Measurements from ENCODE around the gene NDEL1.

DNA sequence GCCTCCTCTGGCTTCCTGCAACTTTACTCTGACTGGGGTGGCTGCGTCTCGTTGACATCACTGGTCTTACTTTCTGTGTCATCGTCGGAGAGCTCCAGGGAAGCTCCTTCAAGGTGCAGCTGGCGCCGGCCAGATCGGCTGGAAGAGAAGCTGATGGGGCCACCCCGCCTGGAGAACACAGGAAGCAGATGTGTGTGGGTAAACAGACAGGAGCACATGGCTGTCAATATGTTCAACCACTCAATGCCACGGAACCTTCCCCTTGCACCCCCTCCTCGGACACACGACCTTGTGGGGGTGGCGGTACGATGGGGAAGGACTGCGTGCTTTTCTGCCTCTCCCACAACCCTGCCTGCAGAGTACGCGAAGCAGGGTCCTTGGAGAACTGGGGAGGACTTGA, 40.1 kb downstream of the NDEL1 start:
- TF ChIP-seq CTCF (IDR thresholded peaks at IDR 0.05; ENCODE audit: borderline replicate concordance, extremely low read depth, low read length, poor library complexity, severe bottlenecking) (no peak), EZH2 (IDR thresholded peaks at IDR 0.05; ENCODE audit: borderline replicate concordance, low read depth, low read length, severe bottlenecking) (no peak)

Data from DND-41 (cell line).